Iris pigment epithelial cell (primary cell): ENCODE results near the gene BANF2.

Experiments
- DNase-seq: peaks from one replicate; pipeline ENCODE4 v3.0.0-alpha.2; 2011; ENCODE audit warnings: low read depth

Gene BANF2

DNA sequence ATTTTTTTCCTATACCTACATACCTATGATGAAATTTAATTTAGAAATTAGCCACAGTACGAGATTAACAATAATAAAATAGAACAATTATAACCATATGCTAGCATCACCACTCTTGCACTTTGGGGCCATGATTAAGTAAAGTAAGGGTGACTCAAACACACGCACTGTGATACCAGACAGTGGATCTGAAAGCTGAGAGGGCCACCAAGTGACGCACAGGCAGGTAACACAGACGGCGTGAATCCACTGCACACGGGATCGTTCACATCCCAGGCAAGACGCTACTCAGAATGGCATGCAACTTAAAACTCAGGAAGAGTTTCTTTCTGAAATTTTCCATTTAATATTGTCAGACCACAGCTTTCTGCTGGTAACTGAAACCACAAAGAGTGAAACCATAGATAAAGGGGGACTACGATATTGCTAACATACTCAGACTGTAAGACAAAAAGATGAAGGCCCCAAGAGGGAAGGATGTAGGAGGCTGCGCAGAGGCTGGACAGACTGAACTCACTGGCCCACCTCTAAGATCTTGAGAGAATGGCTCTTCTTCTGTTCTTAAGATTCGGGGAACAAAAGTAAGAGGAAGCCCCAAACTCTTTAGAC is 35.6 kb upstream of the BANF2 start:
- no peak for DNase-seq

GRCh38 chr20:17665756-17666155 is 34.0 kb upstream of the BANF2 start:
- DNase-seq: no peak

- DNase-seq: peak; percentile 54
Measured at GRCh38 chr20:17666481-17666880, 33.3 kb upstream of the BANF2 start.

GRCh38 chr20:17667445-17667844 is 32.3 kb upstream of the BANF2 start:
- DNase-seq: no peak

DNA sequence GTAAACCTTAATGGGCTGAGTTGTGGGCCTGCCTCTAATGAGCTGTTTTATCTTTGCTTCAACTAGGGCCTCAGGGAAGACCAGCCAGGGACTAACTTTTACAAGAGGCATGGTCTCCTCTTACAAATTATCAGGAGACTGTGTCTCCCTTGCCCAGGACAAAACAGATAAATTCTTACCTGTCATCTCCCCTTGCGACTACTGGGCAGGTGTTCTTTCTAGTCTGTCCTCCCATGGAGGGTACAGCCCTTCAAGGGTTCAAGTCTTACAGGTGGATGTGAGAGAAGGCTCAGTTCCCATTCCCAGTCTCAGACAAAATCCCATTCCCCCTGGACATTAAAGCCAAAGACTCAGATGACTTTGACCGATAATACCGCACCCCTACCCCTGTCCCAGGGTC is 31.3 kb upstream of the BANF2 start:
- no peak for DNase-seq

- no peak for DNase-seq
Measured at GRCh38 chr20:17669306-17669931, 30.3 kb upstream of the BANF2 start.

- DNase-seq: no peak
Measured at GRCh38 chr20:17671011-17671410, 28.8 kb upstream of the BANF2 start.

GRCh38 chr20:17671565-17671964 is 28.2 kb upstream of the BANF2 start:
- no peak for DNase-seq

GRCh38 chr20:17673084-17673483 is 26.7 kb upstream of the BANF2 start:
- no peak for DNase-seq

DNA sequence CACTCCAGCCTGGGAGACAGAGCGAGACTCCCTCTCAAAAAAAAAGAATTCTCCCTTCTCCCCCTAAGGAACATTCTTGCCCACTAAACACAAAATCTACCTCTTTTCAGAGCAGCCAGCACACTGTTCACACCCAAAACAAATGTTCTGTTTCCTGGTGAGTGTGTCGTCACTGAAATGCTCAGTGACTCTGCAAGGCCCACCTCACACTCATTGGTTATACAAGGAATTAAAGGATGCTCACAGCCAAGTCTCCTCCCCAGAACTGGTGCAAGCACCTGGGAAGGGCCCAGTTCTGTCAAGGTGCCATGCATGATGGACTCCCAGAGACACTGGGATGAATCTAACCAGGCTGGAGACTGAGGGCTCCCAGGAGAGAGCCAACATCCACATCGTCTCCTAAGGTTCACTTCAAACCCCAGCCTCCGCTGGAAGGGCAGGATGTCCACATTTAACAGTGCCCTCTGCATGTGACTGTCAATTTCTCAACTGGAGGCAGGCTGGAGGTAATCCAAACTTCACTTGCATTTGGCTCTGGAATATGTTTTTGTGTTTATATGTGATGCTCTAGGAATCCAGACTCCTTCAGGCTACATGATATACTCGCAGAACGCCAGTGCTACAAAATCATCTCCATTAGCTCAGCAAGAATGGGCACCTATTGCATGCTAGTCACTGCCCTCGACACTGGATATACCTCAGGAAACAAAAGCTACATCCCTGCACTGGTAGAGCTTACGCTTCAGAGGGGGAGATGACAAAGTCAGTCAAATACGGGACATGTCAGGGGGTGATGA is 24.8 kb upstream of the BANF2 start:
- DNase-seq: peak; percentile 53

DNA sequence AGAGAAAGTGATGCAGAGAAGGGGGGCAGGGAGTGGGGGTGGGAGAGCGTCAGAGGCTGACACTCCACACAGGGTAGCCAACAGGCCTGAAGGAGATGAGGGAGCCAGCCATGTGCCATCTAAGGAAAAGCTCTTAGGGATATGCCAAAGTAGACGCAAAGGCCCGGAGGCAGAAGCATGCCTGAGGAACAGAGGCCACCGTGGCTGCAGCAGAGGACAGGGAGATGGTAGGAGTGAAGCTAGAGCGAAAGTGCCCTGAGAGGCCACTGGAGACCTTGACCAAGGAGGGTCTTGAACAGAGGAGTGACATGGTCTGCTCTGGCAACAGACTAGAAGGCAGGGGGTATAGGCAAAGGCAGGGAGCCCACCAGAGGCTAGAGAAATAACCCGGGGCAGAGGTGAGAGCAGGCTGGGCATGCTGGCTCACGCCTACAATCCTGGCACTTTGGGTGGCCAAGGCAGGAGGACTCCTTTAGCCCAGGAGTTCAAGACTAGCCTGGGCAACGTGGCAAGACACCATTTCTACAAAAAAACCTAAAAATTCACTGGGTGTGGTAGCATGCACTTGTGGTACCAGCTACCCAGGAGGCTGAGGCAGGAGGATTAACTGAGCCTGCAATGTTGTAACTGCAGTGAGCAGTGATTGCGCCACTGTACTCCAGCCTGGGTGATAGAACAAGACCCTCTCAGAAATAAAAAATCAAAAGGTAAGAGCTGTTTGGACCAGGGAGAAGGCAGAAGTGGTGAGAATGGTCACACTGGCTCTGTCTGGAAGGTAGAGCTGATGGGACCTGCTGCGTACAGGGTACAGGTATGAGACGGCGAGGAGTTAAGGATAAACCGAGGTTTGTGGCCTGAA is 24.0 kb upstream of the BANF2 start:
- peak; percentile 49 for DNase-seq

GRCh38 chr20:17676378-17676759 is 23.4 kb upstream of the BANF2 start:
- DNase-seq: no peak

DNA sequence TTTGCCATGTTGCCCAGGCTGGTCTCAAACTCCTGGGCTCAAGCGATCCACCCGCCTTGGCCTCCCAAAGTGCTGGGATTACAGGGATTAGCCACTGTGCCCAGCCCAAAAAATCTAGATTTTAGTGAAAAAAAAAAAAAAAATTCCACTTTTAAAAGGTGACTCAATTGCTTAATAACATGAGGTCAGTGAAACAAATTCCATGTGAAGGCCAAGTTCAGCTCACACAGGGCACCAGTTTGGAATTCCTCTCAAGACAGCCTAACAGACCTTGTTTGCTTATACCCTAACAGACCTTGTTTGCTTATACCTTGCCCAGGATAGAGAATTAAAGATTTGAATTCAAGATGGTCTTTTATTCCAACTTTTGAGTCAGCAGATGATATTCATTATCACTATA is 22.8 kb upstream of the BANF2 start:
- DNase-seq: peak; percentile 48

DNA sequence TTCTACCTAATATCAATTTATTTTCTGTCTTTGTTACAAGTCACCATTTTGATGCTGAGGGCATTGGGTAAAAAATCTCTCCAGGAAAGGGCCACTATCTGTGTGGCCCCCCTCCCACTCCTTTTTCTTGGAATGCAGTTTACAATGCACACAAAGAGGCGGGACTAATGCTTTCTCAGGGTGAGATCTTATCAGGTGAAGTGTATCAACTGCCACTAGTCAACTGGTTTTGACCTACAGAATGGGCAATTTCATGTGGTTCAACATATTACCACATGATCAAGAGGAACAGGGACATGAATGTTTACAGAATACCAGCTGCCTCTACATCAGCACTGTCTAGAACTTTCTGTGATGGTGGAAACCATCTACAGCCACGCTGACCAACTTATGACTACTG is 21.5 kb upstream of the BANF2 start:
- DNase-seq: no peak

- DNase-seq: no peak
Measured at GRCh38 chr20:17678886-17679285, 20.9 kb upstream of the BANF2 start.

DNA sequence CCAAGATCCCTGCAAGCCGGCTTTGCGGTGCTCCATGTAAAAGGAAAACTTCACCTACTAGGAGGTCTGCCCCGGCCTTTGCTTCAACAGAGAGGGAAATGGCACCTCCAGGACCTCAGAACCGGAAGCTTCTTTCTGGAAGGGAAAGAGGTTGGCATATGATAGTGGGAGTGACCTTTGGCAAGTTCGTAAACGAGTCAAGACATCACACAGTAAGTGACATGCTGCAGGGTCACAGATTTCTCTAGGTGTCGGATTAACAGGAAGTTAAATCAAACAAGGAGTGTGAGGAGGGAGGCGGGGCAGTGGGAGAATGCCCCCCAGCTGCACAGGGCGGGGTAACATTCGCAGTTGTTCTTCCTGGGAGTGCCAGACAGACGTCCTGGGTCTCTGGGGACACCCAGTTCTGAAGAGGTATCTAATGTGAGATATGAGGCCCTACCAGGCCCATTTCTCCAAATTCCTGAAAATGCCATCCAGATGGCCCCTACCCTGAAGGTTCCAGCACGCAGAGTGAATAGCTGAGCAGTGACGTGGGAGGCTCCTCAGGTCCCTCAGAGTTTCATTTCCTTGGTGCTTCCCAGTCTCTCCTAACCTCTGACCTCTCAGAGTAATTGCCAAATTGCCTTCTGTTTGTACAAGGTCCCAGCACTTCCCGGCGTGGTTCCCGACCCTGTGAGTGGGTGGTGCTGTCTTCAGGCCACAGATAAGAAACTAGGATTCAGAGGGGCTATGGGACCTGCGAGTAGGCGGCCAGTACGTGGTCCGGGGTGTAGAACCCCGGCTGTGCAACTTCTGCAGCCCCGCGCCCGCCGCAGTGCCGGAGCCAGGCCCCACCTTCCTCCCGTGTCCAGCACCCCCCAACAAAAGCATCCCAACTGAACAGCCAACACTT is 19.6 kb upstream of the BANF2 start:
- peak; percentile 75 for DNase-seq

DNA sequence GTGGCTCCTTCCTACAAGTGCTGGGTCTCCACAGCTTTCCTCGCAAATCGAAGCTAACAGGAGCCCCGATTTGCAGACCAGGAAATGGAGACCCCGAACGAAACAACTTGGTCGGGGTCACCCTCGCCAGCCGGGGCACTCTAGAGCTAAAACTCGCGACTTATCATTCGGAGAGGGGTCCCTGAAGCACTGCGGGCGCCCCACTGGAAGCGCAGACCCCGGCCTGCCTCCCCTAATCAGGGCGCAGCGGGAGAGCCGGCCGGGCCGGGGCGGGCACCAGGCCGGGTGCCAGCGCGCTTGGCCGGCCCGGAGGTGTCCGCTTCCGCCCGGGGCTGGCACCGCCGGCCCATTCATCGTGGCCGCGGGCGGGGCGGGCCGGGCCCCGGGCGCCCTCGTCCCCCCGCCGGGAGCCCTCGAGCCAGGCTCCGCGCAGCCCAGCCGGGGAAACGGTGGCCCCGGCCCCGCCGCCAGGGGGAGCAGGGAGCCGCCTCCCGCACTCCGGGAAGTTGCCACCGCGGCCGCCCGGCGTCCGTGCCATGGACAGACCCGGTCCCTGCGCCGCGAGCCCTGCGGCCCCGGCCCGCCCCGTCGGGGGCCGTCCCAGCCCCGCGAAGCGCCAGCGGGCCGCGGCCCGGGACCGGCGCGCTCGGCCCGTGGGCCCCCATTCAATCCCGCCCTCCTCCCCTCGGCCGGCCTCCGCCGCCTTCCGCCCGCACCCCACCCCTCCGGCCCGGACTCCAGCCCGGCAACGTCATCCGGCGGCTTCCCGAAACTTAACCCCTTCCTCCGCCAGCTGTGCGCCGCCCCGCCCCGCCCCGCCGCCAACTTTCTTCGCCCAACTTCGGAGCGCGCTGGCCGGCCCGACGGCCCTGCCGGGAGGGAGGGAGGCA is 18.7 kb upstream of the BANF2 start:
- peak; percentile 77 for DNase-seq

GRCh38 chr20:17681726-17682102 is 18.1 kb upstream of the BANF2 start:
- DNase-seq: no peak

GRCh38 chr20:17682103-17682888 is 17.5 kb upstream of the BANF2 start, which contains the start of gene RRBP1:
Gene RRBP1, minus strand, starts transcription at chr20:17682242. Its CDS starts 21,735 bp downstream, at chr20:17660507.
- peak; percentile 98 for DNase-seq

- DNase-seq: no peak
Measured at GRCh38 chr20:17682889-17683198, 16.9 kb upstream of the BANF2 start.
